ENCODE results near the gene CPT1A. TPM values are rescaled to one million over a fixed set of nuclear protein-coding genes. Genes with fewer than 3 reads are reported as not detected.

The CPT1A gene
- total and polyA plus RNA-seq, 10 of the 15 experiments (the other 5 are each of a cell fraction or from before 2014, with no cell fraction given): 1.1 to 17.5 (median 6.0) TPM

GRCh38 chr11:68735125-68735524, 106.6 kb downstream of the CPT1A start (continued):
- TF ChIP-seq MXI1 (IDR thresholded peaks at IDR 0.05; ENCODE audit: low read depth, low read length) (no peak), GABPA (IDR thresholded peaks at IDR 0.05; ENCODE audit: low read depth) (no peak), SUPT20H (IDR thresholded peaks at IDR 0.05; ENCODE audit: borderline replicate concordance, control insufficient read depth, low read depth, low read length) (no peak), TAF1 (IDR thresholded peaks at IDR 0.05; ENCODE audit: borderline replicate concordance, low read depth, low read length) (no peak), IRF5 (IDR thresholded peaks at IDR 0.05; ENCODE audit: borderline replicate concordance) (no peak), USF1 (IDR thresholded peaks at IDR 0.05; ENCODE audit: borderline replicate concordance, extremely low read length, insufficient read depth, low read depth, low read length) (no peak)

GRCh38 chr11:68734111-68734510, 107.6 kb downstream of the CPT1A start:
- ChIA-PET CTCF (interaction anchor here (0.5 kb wide), 1 partner anchor 527 kb away, joined by 3 read pairs; no protein-coding TSS in a partner anchor), SMC1A (ENCODE audit: uncharacterized antibody, unreplicated experiment) (no interaction called here), POLR2A (no interaction called here), RAD21 (ENCODE audit: unreplicated experiment) (no interaction called here)
- WGBS (ENCODE audit: insufficient coverage, insufficient replicate concordance, low lambda C conversion rate, missing lambda C conversion rate): 58% methylated on average over 7 of the region's 7 CpGs
- no peaks in the 10 kb centered on the region for H3K4me1 ChIP-seq (ENCODE audit: control insufficient read depth, insufficient read depth, low read length)
- BruUV-seq (replicated peaks): no TSS peak
- TF ChIP-seq BCL11A (IDR thresholded peaks at IDR 0.05; ENCODE audit: low read depth, low read length) (no peak), BCLAF1 (IDR thresholded peaks at IDR 0.05) (no peak), SMAD1 (IDR thresholded peaks at IDR 0.05; ENCODE audit: low read depth, partially characterized antibody) (no peak), RELA (IDR thresholded peaks at IDR 0.05; ENCODE audit: borderline replicate concordance, partially characterized antibody) (no peak), CEBPB (IDR thresholded peaks at IDR 0.05; ENCODE audit: borderline replicate concordance in 1 of 2, low read depth in 2 of 2, low read length in 2 of 2) (no peak), IRF5 (IDR thresholded peaks at IDR 0.05; ENCODE audit: borderline replicate concordance) (no peak), IKZF1 (conservative IDR thresholded peaks at IDR 0.05) (no peak), IKZF2 (IDR thresholded peaks at IDR 0.05) (no peak), SMC3 (IDR thresholded peaks at IDR 0.05; ENCODE audit: borderline replicate concordance, low read length) (no peak)
- no peaks in the 10 kb centered on the region for H3K36me3 ChIP-seq (ENCODE audit: control insufficient read depth in 2 of 2, insufficient read depth in 2 of 2, low read length in 1 of 2)
- DNase-seq (ENCODE audit: low read depth, low spot score) (no peak), FAIRE-seq (no peak), ATAC-seq (no peak)
- H4K20me1 ChIP-seq (ENCODE audit: control insufficient read depth, insufficient read depth): no peaks in the 10 kb centered on the region
- no peak overlapping the region for H3K9ac ChIP-seq (ENCODE audit: control insufficient read depth, insufficient read depth, low read length)
- H3K27ac ChIP-seq (ENCODE audit: control insufficient read depth, insufficient read depth): no peak overlapping the region
- no peaks in the 10 kb centered on the region for H3K9me3 ChIP-seq (replicated peaks; ENCODE audit: control insufficient read depth, insufficient read depth, low read length)
- in situ Hi-C loops (cut with MboI): no loop called here
- peaks cover 0 to 2% of the 10 kb centered on the region in 2 experiments; a peak in 2 of 4 replicates for H3K27me3 ChIP-seq (replicated peaks in 1 of 2; ENCODE audit: control insufficient read depth in 2 of 2, insufficient read depth in 2 of 2, low read length in 1 of 2)
- H3K4me3 ChIP-seq: no peak overlapping the region
- H3K79me2 ChIP-seq (ENCODE audit: control insufficient read depth, insufficient read depth, low read length): no peaks in the 10 kb centered on the region
- no peak overlapping the region for H2AFZ ChIP-seq (ENCODE audit: control insufficient read depth, low read depth, low read length)
- intact Hi-C loops (cut with micrococcal nuclease; ENCODE audit: unreplicated experiment): no loop called here
- no peak overlapping the region for H3K4me2 ChIP-seq (ENCODE audit: control insufficient read depth, insufficient read depth)
